COR-L47 (cell line): ENCODE results near the gene S100A12.

Source experiments
- DNase-seq: peaks from one replicate; lab custom pipeline; 2025; lab: John Stamatoyannopoulos, UW

The S100A12 gene

GRCh38 chr1:153367090-153367489 lies 8.3 kb downstream of the S100A12 start:
- DNase-seq, result no peak

DNA sequence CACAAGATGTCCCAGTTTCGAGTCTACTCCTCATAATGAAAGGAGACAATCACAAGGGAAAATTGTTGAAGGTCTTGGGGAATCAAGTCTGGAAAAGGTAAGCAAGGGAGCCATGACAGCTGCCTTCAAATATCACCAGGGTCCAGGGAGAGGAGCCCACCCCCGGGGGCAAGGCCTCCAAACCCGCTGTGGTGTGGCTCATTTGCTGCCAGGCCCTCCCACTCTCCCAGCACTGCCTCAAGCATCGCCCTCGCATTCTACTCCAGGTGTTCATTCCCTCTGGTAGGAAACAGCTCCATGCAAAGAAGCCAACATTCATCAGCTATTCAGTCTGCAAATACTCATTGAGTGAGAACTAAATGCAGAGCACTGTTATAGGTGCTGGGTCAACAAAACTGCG lies 9.2 kb downstream of the S100A12 start:
- DNase-seq, result no peak

DNA sequence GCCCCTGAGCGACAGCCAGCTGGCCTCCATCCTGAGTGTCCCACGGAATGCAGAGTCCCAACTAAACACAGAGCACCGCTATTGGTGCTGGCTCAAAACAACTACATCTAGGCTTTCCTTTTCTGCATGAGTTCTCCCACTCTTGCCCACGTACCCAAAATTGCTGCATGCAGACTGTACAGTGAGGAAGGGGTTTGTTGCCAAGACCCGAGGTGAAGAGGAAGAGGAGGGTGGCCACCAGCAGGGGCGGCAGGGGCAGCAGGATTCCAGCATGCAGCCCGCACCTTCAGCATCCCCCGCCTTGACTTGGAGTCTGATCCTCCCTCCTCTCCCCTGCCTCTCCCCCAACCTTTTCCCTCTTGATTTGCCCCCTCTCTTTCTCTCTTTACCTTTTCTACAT lies 9.7 kb downstream of the S100A12 start:
- no peak for DNase-seq

GRCh38 chr1:153364766-153365666 lies 10.4 kb downstream of the S100A12 start:
- DNase-seq, result no peak

DNA sequence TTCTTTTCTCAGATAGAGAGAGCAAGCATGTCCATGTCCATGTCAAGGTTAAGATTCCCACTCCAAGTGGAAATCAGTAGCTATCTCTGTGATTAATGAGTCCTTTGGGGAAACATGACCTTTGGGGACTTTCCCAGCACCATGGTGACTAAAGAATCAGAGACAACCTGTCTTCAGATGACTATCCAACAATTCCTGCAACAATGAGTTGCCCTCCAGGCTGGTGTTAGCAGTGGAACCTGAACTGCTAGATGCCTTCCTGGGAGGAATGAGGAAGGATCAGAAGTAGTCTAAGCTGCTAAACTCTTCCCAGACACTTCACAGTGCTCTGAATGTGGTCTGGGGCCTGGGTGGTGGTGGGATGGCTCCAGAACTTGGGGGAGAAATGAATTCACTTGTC lies 11.3 kb downstream of the S100A12 start:
- DNase-seq, result no peak

DNA sequence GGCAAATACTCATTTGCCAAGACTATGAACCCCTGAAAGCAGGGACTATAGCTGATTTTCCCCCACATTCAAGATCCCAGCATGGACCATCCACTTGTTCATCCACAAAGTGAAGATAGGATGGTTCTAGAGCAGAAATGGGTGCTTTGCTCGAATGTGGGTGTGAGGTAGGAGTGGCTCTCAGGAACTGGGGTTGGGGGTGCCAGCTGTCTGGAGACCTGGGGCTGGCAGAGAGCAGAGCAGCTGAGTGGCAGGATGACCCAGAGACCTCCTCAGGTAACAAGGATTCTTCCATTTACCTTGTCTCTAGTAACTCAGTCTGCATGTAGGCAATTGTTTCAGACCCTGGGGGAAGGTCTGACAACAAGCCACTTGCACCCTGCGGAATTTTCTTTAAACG lies 11.8 kb downstream of the S100A12 start:
- DNase-seq, result no peak

GRCh38 chr1:153362187-153362775 lies 13.1 kb downstream of the S100A12 start:
- no peak for DNase-seq

GRCh38 chr1:153361480-153362109 lies 13.8 kb downstream of the S100A12 start:
- DNase-seq, result no peak

DNA sequence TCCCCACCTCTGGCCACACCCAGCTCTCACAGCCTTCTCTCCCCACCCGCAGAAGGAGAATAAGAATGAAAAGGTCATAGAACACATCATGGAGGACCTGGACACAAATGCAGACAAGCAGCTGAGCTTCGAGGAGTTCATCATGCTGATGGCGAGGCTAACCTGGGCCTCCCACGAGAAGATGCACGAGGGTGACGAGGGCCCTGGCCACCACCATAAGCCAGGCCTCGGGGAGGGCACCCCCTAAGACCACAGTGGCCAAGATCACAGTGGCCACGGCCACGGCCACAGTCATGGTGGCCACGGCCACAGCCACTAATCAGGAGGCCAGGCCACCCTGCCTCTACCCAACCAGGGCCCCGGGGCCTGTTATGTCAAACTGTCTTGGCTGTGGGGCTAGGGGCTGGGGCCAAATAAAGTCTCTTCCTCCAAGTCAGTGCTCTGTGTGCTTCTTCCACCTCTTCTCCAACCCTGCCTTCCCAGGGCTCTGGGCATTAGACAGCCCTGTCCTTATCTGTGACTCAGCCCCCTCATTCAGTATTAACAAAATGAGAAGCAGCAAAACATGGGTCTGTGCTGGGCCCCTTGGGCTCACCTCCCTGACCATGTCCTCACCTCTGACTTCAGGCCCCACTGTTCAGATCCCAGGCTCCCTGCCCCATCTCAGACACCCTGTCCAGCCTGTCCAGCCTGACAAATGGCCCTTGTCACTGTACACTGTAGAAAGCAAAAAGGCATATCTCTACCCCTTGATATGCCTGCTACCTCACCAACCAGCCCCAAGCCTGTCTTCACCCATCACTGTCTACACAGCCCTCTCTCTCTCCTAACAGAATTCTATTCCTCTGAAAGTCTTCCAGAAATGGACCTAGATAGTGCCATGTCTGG lies 14.6 kb downstream of the S100A12 start:
- DNase-seq, result no peak

DNA sequence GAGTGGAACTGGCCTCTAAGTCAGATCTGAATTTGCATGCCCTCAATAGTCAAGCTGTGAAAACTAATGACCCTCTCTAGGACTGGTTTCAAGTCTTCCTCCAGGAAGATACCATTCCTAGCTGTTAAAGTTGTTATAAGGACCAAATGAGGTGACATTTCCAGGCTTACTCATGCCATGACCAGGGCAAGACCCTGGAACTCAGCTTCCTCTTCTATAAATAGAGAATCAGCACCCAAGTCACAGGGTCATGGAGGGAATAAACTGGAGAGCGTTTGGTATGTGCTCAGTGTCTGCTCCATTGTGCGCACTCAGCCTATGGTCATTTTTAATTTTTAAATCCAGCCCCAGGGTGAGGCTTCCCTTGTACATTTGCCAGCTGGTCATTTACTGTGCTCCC lies 15.2 kb downstream of the S100A12 start:
- DNase-seq, result no peak

- no peak for DNase-seq
Observed at GRCh38 chr1:153359241-153359640, 16.2 kb downstream of the S100A12 start.

GRCh38 chr1:153358691-153358975 lies 16.8 kb downstream of the S100A12 start:
- no peak for DNase-seq

DNA sequence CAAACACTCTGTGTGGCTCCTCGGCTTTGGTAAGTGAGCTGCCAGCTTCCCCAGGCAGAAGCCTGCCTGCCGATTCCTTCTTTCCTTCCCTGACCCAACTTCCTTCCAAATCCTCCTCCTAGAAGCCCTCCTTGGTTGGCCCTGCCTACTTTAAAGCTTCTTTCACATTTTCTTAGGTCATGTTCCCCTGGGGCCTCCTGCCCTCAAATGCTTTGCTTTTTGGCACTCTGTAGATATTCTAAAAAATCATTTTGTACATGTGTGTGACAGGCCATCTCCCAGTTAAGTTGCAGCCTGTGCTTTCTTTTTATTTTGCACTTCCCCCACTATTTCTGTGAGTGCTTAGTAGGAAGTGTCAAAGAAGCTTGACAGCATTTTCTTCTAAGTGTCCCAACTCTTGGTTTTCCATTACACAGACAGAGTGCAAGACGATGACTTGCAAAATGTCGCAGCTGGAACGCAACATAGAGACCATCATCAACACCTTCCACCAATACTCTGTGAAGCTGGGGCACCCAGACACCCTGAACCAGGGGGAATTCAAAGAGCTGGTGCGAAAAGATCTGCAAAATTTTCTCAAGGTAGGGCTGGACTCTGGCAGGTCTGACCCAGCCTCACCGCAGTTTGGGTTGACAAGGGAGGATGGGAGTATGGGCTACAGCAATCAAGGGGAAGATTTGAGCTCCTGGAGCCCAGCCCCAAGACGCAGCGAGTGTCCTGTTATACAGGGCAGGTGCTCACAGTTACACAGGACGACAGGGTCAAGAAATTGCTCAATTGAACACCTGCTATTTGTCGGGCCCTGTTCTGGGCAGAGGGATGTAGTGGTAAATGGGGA lies 17.3 kb downstream of the S100A12 start, which contains the start of gene S100A9:
TSS of gene S100A9 (plus strand) at position 2 of the 838 bp plus-strand sequence. CDS start at position 432, 430 bp downstream.
- DNase-seq, result no peak

DNA sequence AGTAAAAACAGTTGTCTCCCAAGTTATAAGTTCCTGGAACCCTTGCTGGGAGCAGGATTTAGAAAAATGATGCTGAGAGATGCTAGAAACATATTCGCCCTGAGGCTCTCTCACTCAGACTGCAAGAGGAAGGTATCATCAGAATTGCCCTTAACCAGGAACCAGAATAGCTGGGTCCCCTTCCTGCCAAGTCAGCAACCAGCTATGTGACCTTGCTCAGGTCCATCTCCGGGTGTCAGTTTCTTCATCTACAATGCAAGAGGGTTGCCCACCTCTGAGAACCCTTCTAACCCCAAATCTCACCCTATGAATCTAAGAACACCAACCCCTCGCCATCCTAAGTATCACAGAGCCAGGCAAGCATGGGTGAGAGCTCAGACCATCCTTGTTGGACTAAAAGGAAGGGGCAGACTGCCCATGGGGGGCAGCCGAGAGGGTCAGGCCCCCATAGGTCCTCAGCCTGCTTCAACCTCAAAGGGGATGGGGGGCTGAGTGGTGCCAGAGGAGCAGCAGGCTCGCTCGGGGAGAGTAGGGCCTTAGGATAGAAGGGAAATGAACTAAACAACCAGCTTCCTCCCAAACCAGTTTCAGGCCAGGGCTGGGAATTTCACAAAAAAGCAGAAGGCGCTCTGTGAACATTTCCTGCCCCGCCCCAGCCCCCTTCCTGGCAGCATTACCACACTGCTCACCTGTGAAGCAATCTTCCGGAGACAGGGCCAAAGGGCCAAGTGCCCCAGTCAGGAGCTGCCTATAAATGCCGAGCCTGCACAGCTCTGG lies 18.2 kb downstream of the S100A12 start:
- DNase-seq, result no peak

DNA sequence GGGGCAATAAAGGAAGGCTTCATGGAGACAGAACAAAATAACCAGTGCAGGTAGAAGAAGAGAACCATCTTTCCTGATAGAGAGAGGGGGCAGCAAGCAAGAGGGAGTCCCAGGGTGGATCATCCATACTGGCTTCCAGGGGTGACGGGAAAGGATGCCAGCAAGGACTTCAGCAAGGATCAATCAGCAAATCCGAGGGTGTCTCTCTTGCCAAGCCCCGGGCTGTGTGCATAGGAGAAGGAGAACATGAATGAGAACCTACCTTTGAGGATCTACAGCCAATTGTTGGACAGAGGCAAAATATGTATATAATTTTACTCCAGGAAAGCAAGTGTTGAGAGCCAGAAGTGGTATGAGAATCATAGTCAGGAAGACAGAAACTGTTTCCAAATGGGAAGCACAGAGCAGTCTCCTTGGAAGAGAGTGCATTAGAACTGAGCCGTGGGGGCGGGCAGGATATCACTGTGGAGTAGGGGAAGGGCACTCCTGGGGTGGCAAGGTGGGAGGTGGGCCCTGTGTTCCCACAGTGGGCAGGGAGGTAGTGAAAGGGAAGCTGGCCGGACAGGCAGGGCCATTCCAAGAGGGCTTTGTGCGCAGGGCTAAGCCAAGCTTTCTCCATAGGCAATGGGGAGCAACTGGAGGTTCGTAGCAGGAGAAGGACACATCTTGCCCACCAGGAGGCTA lies 18.9 kb downstream of the S100A12 start:
- DNase-seq, result no peak

DNA sequence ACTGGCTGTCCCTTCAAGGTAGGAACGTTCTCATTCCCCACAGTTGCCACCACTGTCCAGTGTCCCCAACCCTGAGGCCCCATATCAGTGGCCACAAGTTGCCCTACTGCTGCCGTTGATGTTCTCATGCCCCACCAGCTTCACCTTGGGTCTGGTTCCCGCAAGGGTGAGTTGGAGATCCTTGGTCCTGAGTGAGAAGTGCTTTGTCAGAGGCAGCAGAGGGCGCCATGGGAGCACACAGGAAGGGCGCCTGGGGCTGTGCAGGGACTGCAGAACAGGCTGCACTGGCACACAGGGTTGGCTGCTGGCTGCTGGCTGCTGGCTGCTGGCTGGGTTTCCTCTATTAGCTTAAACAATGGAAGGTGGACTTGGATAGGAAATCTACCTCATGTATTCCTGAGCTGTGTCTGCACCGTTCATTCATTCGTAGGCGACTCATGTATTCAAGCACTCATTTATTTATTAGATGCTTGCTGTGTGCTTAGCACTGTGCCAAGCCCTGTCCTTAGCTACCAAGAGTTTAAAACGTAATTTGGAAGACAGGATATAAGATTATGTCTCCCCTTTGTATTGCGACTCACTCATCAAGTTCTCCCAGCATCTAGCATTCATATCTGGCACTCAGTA lies 19.9 kb downstream of the S100A12 start:
- peak; percentile 76 for DNase-seq

DNA sequence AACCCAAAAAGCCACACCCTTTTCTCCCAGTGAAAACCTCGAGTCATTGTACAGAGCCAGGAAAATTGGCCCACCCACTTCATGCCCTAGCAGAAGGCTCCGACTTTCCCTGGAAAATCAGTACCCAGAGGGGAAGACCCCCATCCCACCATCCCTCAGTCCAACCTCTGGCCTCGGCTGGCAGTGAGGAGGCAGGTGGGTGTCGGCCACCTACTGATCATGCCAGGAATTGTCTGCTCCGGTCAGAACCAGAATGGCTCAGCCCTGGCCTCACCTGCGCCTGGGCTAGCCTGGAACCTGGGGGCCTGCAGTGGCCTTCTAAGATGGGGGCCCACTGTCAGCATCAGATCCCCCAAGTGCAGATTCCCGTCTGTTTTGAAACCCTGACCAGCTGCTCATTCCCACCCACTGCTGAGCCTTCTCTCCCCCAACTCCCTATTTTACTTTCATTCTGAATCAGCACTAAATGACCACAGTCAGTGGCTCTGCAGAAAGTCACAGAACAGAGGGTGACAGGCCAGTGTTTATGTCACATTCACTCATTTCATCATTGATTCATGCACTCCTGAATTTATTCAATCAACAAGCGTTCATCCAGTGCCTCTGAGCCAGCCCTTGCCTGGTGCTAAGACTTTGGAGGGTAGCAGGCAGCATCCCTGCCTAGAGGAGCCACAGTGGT lies 20.8 kb downstream of the S100A12 start:
- no peak for DNase-seq

DNA sequence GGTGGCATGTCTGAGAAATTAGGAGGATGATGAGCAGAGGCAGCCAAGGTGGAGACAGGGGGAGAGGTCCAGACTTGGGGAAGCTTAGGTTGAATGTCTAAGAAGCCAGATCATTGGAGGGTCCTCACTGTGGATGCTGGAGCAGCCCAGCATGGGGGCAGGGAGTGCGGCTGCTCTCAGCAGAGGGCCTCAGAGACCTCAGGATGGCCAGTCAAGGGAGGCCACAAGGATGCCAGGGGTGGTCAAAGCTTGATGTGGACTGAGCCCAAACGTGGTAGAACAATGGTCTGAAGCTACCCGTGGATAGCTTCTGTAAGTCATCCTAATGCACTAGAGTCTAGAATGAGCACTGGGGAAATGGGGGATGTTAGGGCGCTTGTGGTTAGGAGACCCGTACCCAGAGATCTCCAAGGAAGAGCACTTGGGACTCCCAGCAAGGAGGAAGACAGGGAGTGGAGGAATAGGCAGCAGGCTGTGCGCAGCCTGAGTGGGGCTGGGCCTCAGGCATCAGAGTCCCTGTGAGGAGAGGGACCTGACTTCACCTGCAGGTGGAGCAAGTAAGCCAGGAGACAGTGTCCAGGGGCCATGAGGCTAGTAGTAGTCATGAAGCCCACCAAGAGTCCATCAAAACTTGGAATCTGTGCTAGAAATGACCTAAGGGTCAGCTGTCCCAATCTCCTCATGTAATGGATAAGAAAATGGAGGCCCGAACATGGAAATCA lies 22.0 kb downstream of the S100A12 start:
- DNase-seq, result peak; percentile 21
